Subcutaneous abdominal adipose tissue (tissue), 5 donors: Measurements from ENCODE around the gene NCKAP5.

Experiments used
- H3K27ac ChIP-seq: one replicate; pipeline ENCODE4 v1.7.0; 2013; ENCODE audit warnings: low read depth, mild to moderate bottlenecking, inconsistent platforms, low read length, moderate library complexity
- H3K27me3 ChIP-seq, 5 donors: one replicate each; pipeline ENCODE4 v1.7.0; 2013; ENCODE audit warnings: low read length in 5 of 5, inconsistent platforms in 1 of 5; ENCODE audit not compliant: control insufficient read depth in 5 of 5, insufficient read depth in 4 of 5
- H3K36me3 ChIP-seq, 5 donors: one replicate each; pipeline ENCODE4 v1.7.0; 2013; ENCODE audit warnings: low read length in 5 of 5; ENCODE audit not compliant: control insufficient read depth in 5 of 5, insufficient read depth in 5 of 5
- H3K4me1 ChIP-seq, 5 donors: one replicate each; pipeline ENCODE4 v1.7.0; 2013; ENCODE audit warnings: low read length in 5 of 5, mild to moderate bottlenecking in 3 of 5, moderate library complexity in 1 of 5; ENCODE audit not compliant: control insufficient read depth in 5 of 5, insufficient read depth in 5 of 5
- H3K4me3 ChIP-seq, 5 donors: one replicate each; pipeline ENCODE4 v1.7.0; 2013; ENCODE audit warnings: low read length in 5 of 5, low read depth in 1 of 5
- H3K9ac ChIP-seq, 5 donors: one replicate each; pipeline ENCODE4 v1.7.0; 2013; ENCODE audit warnings: low read length in 5 of 5, mild to moderate bottlenecking in 4 of 5, moderate library complexity in 3 of 5
- H3K9me3 ChIP-seq, 5 donors: one replicate each; pipeline ENCODE4 v1.7.0; 2013; ENCODE audit warnings: low read length in 5 of 5; ENCODE audit not compliant: control insufficient read depth in 5 of 5
- donor health status: healthy.
- donor health status: healthy.
- donor health status: healthy.
- donor health status: healthy.
- donor health status: healthy.

The NCKAP5 gene

DNA sequence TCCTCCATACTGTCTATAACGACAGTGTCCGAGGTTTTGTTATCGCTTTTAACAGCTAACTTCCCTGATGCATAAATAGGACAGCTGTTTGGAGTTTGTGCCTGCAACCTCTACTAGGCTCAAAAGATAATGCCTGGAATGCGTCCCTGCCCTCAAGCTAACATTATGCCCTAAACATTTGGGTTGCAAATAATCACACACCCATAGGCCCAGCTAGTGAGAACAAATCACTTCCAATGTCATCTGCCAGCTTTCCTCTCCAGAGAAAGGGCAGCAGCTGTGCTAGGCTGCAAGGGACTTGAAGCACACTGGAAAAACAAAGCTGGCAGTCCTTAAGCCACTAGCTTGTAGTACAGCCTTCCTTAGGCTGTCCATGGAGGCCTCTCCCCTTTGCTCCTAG is 696.4 kb downstream of the NCKAP5 start:
- Histone ChIP-seq H3K4me1 (no peaks in the 10 kb centered on the region), H3K36me3 (no peaks in the 10 kb centered on the region), H3K9me3 (no peaks in the 10 kb centered on the region), H3K9ac (no peak overlapping the region), H3K27me3 (no peaks in the 10 kb centered on the region), H3K27ac (no peak overlapping the region), H3K4me3 (no peak overlapping the region)

DNA sequence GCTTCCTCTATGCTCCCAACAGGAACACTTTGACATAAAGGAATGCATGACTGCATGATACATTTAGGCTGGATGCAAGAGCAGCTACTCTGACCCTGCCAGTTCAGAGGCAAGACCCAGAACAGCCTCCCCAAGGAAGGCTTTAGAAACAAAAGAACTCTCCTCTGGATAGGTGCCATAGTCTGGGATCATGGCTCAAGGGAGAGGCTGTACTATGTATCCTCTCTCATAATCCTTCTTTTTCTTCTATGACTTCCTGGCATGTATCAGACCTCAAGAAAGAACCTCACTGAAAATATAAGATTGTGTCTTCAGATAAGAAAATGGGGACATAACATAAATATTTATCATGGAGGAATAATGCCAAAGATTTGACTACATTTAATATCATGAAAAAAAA is 704.3 kb downstream of the NCKAP5 start:
- no peaks in the 10 kb centered on the region for H3K9me3 ChIP-seq
- H3K4me3 ChIP-seq: no peak overlapping the region
- H3K4me1 ChIP-seq: no peaks in the 10 kb centered on the region
- no peak overlapping the region for H3K9ac ChIP-seq
- H3K27ac ChIP-seq: no peak overlapping the region
- H3K36me3 ChIP-seq: no peaks in the 10 kb centered on the region
- no peaks in the 10 kb centered on the region for H3K27me3 ChIP-seq

DNA sequence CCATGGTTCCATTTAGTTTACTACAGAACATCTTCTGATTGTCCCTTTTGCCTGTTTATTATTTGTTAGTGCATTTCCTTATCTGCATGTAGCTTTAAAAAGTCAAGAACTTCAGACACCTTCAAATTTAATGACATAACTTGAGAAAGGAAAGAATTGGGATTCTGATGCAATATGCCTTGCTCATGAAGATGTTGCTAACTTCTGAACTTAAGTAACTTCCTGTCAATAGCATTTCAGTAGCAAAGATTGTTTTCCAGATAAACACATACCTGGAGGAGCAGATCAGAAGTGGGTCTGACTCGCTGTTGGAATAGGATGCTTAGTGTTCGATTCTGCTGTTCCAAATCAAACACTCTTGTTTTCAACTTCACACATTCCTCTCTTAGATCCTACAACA is 708.0 kb downstream of the NCKAP5 start:
- no peaks in the 10 kb centered on the region for H3K27me3 ChIP-seq
- H3K4me3 ChIP-seq: no peak overlapping the region
- H3K9me3 ChIP-seq: no peaks in the 10 kb centered on the region
- H3K9ac ChIP-seq: no peak overlapping the region
- H3K4me1 ChIP-seq: no peaks in the 10 kb centered on the region
- no peaks in the 10 kb centered on the region for H3K36me3 ChIP-seq
- H3K27ac ChIP-seq: no peak overlapping the region

- no peak overlapping the region for H3K4me3 ChIP-seq
- no peak overlapping the region for H3K9ac ChIP-seq
- no peaks in the 10 kb centered on the region for H3K4me1 ChIP-seq
- H3K27ac ChIP-seq: no peak overlapping the region
- H3K36me3 ChIP-seq: no peaks in the 10 kb centered on the region
- H3K9me3 ChIP-seq: no peaks in the 10 kb centered on the region
- H3K27me3 ChIP-seq: no peaks in the 10 kb centered on the region
These were observed 708.7 kb downstream of the NCKAP5 start for GRCh38 chr2:132859590-132859989.

GRCh38 chr2:132857319-132857718 is 710.9 kb downstream of the NCKAP5 start:
- Histone ChIP-seq H3K9ac (no peak overlapping the region), H3K27me3 (no peaks in the 10 kb centered on the region), H3K36me3 (no peaks in the 10 kb centered on the region), H3K9me3 (no peaks in the 10 kb centered on the region), H3K4me1 (no peaks in the 10 kb centered on the region), H3K27ac (no peak overlapping the region), H3K4me3 (no peak overlapping the region)

GRCh38 chr2:132850688-132851087 is 717.6 kb downstream of the NCKAP5 start:
- no peaks in the 10 kb centered on the region for H3K9me3 ChIP-seq
- H3K9ac ChIP-seq: no peak overlapping the region
- H3K27me3 ChIP-seq: no peaks in the 10 kb centered on the region
- H3K4me1 ChIP-seq: peaks cover 0 to 3% (median 0%) of the 10 kb centered on the region in 5 donors
- no peak overlapping the region for H3K27ac ChIP-seq
- no peak overlapping the region for H3K4me3 ChIP-seq
- no peaks in the 10 kb centered on the region for H3K36me3 ChIP-seq

DNA sequence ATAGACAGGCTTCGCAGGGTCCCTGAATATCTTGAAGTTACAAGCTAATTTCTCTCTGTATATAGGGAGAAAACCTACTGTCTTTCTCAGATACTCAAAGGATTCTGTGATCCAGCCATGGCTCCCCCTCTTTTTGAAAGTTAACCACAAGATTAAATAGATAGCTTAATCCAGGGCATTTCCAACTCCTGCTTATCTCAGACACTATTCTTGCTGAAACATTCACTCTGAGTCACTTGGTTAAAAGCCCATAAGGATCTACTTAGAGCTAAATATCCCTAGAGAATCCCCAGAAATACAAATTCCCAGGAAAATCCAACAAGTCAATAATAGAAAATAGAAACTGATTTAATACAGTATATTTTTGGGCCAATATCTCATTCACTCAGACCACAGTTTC is 719.1 kb downstream of the NCKAP5 start:
- Histone ChIP-seq H3K9me3 (no peaks in the 10 kb centered on the region), H3K27me3 (no peaks in the 10 kb centered on the region), H3K4me3 (no peak overlapping the region), H3K9ac (no peak overlapping the region), H3K27ac (no peak overlapping the region), H3K36me3 (no peaks in the 10 kb centered on the region), H3K4me1 (peaks cover 0 to 3% (median 0%) of the 10 kb centered on the region in 5 donors)

- no peaks in the 10 kb centered on the region for H3K27me3 ChIP-seq
- H3K36me3 ChIP-seq: no peaks in the 10 kb centered on the region
- H3K4me1 ChIP-seq: peaks cover 0 to 3% (median 0%) of the 10 kb centered on the region in 5 donors
- no peak overlapping the region for H3K9ac ChIP-seq
- no peak overlapping the region for H3K27ac ChIP-seq
- no peaks in the 10 kb centered on the region for H3K9me3 ChIP-seq
- no peak overlapping the region for H3K4me3 ChIP-seq
These were observed 722.9 kb downstream of the NCKAP5 start for GRCh38 chr2:132845339-132845738.

DNA sequence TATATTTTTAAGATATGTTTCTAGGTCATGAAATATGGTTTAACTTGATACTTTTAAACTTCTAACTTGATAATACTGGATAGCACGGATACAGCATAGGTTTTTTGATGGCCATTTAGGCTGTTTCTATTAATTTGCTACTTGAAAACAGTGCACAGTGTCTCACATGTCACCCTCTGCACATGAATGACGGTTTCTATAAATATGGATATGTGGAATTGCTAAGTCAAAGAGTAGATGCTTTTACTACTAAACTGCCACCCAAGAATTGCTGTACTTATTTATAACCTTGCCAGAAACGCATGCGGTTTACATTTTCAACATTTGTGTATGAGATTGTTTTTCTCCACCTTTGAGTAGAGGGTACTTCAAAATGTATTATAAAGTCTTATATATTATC is 723.7 kb downstream of the NCKAP5 start:
- H3K27ac ChIP-seq: no peak overlapping the region
- no peaks in the 10 kb centered on the region for H3K36me3 ChIP-seq
- no peak overlapping the region for H3K9ac ChIP-seq
- H3K4me1 ChIP-seq: peaks cover 0 to under 1% (median 0%) of the 10 kb centered on the region in 5 donors
- no peaks in the 10 kb centered on the region for H3K27me3 ChIP-seq
- no peaks in the 10 kb centered on the region for H3K9me3 ChIP-seq
- H3K4me3 ChIP-seq: no peak overlapping the region

DNA sequence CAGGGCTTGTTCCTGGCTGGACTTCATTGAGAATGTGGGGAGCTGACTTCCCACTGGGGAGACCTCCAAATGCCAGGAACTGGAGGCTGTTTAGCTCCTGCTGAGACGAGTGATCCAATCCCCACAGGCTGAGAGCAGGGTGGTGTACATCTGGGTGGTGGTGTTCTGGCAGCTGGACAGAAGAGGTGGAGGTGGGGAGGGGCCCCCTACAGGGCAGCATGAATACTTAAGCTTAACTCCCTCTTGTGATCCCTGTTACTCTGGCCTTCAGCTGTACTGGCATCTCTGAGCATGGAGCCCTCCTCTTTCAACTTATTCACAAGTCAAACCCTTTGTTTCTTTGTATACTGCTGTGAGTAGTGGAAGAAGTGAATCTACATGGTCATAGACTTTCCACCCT is 730.5 kb downstream of the NCKAP5 start:
- no peak overlapping the region for H3K9ac ChIP-seq
- H3K36me3 ChIP-seq: no peaks in the 10 kb centered on the region
- H3K9me3 ChIP-seq: peaks cover 0 to 5% (median 0%) of the 10 kb centered on the region in 5 donors
- H3K4me3 ChIP-seq: no peak overlapping the region
- H3K27ac ChIP-seq: no peak overlapping the region
- no peaks in the 10 kb centered on the region for H3K27me3 ChIP-seq
- H3K4me1 ChIP-seq: no peaks in the 10 kb centered on the region

DNA sequence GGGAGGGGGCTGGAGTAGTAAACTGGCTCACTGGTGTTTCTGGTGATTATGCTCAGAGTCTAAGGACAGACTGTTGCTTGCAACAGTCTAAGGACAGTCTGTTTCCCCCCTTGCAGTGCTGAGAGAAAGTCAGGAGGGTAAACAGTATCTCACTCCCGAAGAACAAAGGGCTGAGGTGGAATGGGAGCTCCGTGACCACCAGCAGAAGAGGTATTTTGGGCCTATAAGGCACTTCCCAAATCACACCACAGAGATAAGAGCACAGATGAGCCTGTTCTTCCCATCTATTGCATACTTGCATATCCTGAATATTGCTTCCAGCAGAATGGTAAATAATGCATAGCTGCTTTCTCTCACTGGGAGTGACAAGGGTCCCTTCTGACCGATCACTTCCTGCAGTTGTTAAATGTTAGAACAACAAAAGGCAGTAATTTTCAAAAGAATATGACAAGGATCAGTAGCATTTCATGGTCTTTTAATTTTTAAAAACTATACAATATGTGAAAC is 737.9 kb downstream of the NCKAP5 start:
- H3K27ac ChIP-seq: no peak overlapping the region
- no peak overlapping the region for H3K9ac ChIP-seq
- no peaks in the 10 kb centered on the region for H3K27me3 ChIP-seq
- no peaks in the 10 kb centered on the region for H3K36me3 ChIP-seq
- no peak overlapping the region for H3K4me3 ChIP-seq
- no peaks in the 10 kb centered on the region for H3K4me1 ChIP-seq
- no peaks in the 10 kb centered on the region for H3K9me3 ChIP-seq
